SW480 (cell line): ENCODE measurements around the gene RAD51.
A peak's percentile ranks its signal among the peaks of the same experiment; 100 is the strongest.

Source experiments
- DNase-seq: peaks from one replicate; pipeline ENCODE4 v3.0.0-alpha.2; 2016; ENCODE audit warnings: low spot score

Gene RAD51

GRCh38 chr15:40762919-40763800, 68.2 kb downstream of the RAD51 start:
- DNase-seq, result peak; percentile 87

DNA sequence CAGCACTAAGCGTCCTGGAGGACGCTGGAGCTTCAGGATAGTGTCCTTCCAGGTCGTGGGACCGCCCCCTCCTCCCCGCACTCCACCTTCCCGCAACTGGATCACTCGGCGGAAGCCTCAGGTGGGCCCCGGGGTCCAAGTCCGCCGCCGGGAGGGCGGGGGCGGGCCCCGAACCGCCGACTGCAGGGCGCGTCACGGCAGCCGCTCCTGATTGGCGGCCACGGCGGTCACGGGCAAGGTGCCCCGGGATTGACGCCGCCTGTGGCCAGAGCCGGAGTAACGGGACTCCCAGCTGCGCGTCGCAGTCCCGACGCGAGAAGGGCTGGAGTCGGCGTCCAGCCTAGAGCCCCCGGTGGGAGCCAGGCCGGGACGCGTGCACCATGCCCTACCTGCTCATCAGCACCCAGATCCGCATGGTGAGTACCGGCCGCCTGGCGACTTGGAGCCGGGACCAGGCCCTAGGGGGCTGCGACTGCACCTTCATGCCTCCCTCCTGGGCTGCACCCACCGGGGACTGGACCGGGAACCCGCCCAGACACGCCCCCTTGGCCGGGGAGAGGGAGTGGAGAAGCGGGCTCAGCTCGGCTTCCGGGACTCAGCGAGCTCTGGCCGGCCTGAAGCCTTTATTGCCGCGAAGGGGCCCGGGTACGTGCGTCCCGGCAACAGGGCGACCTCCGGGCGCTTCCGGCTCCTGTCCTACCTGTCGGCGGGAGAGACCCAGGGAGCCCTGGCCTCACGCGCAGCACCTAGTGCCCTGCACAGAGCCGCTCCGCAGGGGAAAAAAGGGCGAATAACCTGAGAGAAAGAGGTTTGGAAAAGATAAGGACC, 69.0 kb downstream of the RAD51 start, which contains the start of gene GCHFR:
Gene GCHFR (plus strand): TSS at position 268 of the 828 bp plus-strand sequence. CDS start 113 bp downstream, at position 381.
- peak; percentile 76 for DNase-seq

DNA sequence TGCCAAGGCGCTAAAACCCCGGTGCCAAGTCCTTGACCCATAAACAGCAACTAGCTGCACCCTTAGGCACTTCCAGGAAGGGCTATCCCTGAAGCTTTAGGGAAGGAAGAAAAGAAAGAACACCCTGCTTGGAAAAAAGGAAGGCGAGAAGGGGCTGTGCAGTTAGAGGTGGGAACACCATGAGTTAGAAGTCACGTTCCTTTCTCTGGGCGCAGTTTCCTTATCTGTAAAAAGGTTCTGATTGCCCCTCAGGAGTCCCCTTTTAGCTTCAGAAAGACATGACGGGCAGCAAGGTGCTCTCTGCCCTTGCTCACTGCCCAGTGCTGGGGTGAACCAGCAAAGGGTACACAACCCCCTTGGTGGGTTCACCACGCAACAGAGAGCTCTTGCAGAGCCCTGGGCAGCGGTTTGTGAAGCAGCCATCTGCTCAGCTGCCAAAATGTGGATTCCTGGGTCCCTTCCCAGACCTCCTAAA, 69.7 kb downstream of the RAD51 start:
- no peak for DNase-seq

DNA sequence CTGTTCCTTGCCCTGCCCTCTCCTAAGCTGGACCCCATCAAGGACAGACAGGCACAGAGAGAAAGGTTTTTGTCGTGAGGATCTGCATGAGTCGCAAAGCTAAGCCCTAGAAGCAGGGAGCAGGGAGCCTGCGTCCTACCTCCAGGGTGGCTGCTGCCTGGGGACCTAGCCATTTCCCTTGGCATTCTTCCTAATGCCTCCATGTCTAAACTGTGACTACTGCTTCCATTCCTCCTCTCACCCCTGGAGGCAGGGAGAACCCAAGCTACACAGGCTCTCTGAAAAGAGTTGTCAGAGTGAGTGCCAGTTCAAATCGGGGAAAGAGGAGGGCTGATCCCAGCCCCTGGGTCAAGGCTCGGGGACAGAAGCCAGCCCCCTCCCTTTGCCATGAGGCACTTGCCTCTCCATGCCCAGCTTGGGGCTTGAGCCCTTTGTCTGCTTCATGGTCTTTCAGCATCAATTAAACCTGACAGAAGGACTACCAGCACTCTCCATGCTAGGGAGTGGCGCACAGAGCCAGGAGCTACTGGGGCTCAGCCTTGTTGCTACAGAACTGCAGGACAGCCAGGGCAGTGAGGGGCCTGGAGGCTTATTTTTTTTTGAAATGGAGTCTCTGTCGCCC, 71.3 kb downstream of the RAD51 start:
- no peak for DNase-seq

- no peak for DNase-seq
Observed at GRCh38 chr15:40766906-40767837, 72.2 kb downstream of the RAD51 start.

DNA sequence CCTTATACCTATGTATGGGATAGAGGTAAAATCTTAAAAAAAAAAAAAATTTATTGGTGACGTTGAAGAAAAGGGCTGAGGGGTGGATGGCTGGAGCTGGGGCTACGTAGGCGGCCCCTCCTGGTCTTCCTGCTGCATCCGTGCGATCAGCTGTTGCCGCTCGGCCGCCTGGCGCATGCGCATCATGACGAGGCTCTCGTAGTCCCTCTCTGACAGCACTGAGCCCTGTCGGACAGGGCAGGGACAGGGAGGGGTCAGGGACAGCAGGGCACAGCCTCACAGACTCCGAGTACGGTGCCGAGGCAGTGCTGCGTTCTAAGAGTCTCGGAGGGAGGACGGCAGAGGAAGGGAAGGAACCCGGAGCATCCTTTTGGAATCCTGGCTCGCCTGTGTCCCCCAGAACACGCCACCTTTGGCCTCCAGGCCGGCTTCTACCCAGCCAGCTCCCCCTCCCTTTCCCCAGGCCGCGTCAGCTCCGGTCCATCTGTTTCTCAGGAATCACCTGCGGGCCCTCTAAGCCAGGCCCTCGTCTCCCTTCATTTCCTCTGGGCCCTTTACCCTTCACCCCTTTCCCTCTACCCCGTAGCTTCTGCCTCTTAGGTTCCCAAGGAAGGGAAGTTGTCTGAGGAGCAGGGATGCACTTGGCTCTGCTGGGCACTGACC, 73.0 kb downstream of the RAD51 start:
- DNase-seq, result no peak

GRCh38 chr15:40768521-40769273, 73.7 kb downstream of the RAD51 start:
- DNase-seq, result no peak

DNA sequence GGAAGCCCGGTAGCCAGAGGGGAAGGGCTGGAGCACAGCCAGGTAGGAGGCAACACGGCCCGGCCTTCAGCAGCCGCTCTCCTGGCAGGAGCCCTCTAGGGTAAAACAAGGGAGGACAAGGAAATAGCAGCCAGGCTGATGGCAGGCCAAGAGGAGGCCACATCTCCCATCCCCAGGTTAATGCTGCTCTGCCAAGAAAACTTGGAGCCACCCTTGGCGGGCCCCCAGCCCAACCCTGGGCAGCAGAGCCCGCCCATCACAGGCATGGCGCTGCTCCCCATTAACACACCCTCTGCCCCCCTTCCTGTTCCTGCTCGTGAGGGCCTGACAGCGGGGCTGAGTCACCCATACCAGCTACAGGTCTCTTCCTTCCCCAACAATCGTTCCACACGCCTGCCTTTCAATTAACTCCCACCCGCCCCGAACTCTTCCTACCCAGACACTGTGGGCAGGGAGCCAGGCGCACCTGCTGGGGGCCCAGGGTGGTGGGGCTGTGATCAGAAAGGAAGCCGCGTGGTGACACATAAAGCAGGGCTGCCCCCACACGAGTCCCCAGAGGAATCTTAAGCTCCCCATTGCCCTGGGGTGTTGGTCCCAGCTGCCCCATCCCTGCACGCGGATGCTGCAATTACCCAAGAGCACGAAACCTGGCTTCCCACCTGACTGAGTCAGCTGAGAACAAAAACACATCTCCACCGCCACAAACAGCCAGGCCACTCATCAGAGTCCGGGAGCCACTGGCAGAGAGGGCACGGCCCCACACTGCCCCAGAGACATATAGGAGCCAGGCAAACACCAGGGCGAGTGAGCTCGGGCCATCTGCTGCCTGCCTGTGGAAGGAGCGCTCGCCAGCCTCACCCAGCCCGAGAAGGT, 74.5 kb downstream of the RAD51 start, which contains the start of gene C15orf62:
Gene C15orf62 (plus strand): TSS at position 707 of the 873 bp plus-strand sequence. CDS start 516 bp downstream, outside the sequence.
- peak; percentile 93 for DNase-seq

DNA sequence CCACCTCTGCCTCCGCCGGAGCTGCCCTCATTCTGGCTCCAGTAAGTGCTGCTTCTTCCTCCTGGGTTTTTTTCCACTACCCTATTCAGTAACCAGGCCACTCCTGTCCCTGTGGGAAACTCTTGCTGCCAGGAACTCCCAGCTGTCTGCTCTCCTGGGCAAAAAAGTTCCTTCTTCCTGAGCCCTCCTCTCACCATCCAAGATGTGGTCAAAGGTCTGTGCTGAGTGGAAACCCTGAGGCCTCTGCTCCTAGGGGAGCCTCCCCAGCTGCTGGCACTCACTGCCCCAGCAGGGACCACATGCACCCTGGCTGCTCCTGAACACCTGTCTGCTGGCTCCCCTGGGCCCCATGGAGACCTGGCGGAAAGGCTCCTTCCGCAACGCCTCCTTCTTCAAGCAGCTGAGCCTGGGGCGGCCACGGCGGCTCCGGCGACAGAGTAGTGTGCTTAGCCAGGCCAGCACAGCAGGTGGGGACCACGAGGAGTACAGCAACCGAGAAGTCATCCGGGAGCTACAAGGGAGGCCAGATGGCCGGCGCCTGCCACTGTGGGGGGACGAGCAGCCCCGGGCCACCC, 75.3 kb downstream of the RAD51 start:
- no peak for DNase-seq

- DNase-seq, result no peak
Observed at GRCh38 chr15:40771242-40771641, 76.3 kb downstream of the RAD51 start.

- no peak for DNase-seq
Observed at GRCh38 chr15:40772014-40772413, 77.0 kb downstream of the RAD51 start.

GRCh38 chr15:40773496-40773895, 78.5 kb downstream of the RAD51 start:
- no peak for DNase-seq

DNA sequence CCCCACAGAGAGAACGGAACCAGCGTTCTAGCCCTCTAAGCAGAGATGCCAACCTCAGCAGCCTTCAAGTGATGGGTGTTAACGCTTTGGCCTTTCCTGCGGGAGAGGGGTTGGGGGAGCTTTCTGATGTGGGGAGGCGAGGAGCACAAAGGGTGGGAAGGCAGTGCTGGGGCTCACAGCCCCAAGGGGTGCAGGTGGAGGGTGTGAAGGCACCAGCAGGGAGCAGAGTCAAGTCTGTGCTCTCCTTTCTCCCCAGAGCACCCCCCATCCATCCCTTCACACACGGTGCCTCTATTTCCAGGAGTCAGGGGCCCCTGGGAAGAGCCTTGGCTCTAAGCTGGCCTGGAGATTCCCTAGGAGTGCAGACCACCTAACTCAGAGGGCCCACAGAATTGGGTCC, 78.9 kb downstream of the RAD51 start:
- no peak for DNase-seq

DNA sequence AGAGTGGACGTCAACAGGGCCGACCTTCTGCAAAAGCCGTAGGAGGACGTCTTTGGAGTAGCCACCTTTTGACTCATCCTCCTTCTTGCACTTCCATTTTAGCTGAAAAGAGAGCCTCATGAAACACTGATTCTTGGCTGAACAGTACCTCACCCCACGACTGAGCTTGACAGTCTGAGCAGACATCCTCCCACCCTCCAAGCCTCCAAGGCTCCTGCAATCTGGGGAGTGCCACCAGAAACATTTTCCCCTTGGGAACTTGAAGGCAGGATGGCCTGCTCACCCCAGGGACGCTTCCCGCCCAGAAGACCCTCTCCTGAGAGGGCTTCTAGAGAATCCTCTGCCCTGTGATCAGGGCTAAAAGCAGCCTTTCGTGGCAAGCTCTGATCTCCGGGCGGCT, 80.0 kb downstream of the RAD51 start:
- DNase-seq, result no peak

DNA sequence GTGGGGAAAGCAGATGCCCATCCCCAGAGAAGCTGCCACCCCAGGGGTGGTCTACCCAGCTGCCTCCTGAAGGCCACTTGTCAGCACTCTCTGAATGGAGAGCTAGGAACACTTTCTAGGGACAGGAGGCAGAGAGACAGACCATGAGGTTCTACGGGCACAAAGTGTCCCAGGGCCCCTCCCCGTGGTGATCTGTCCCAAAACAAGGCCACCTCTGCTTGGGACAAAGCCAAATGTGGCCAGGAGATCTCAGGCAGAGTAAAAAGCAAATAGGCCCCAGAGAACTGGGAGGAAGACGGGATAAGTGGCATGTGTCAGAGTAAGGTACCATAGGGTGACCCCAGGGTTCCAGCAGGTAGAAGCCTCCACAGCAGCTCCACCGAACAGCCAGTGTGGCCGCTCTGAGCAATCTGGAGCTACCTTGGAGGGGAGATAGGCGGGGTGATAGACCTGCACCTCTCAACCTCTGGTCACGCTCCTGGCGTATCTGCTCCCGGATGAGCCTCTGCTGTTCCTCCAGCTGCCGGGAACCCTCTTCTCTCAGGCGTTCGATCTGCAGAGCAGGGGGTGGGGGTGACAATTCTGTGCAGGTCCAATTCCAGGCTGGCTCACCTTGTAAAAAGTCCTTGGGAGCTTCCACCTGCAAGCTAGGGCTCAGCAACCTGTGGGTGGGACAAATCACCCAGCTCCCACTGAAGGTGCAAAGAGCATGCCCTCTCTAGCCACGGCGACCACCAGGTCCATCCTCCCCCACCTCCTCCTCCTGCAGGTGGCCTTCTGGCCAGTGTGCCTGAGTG, 81.0 kb downstream of the RAD51 start:
- DNase-seq, result no peak

DNA sequence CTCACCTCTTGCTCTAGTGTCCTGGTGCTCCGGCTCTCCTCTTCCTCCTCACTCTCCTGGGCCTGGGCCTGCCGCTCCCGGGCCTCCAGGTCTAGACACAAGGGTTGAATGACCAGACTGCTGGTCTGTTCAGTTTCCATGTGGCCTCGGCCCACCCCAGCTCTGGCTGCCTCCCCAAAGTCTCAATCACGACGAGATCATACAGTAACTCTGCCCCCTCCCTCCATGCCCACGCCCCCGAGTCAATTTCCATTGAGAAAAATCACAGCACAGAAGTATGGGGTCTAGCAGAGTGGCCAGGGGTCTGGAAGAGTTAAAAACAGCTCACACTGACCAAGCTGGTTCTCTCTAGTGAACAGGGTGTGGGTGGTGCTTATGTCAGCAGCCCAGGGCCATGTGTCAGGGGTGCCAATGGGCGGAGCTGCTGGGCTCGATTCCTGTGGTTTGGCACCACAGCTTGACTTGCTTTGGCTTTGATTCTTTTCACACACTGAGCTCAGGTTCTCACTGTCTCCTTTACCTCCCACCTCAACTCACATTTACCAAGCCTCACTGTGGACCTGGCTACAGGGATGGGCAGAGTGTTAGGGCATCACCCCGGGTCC, 81.7 kb downstream of the RAD51 start:
- peak; percentile 74 for DNase-seq
